ELF-1 (cell line): Measurements from ENCODE around the gene GNPNAT1.
"Not testable (repeated sequence)": the region's sequence is repeated elsewhere in the genome, so short reads cannot be mapped to it uniquely, and the experiment has no call there.

Experiments used
- DNase-seq: peaks from one replicate; pipeline ENCODE4 v3.0.0-alpha.2; 2016; ENCODE audit warnings: low read depth, low spot score

The GNPNAT1 gene

GRCh38 chr14:52790011-52790755, 1.2 kb downstream of the GNPNAT1 start:
- DNase-seq, result peak; percentile 19

- no peak for DNase-seq
Observed at GRCh38 chr14:52789118-52789517, 2.3 kb downstream of the GNPNAT1 start.

GRCh38 chr14:52786887-52787286, 4.5 kb downstream of the GNPNAT1 start:
- DNase-seq, result no peak

- no peak for DNase-seq
Observed at GRCh38 chr14:52783206-52783605, 8.2 kb downstream of the GNPNAT1 start.

GRCh38 chr14:52781629-52782028, 9.8 kb downstream of the GNPNAT1 start:
- DNase-seq, result no peak

GRCh38 chr14:52780893-52781292, 10.5 kb downstream of the GNPNAT1 start:
- no peak for DNase-seq

- no peak for DNase-seq
Observed at GRCh38 chr14:52778702-52779101, 12.7 kb downstream of the GNPNAT1 start.

- DNase-seq, result no peak
Observed at GRCh38 chr14:52776816-52777215, 14.6 kb downstream of the GNPNAT1 start.

- no peak for DNase-seq
Observed at GRCh38 chr14:52769887-52770286, 21.5 kb downstream of the GNPNAT1 start.

GRCh38 chr14:52767058-52767833, 24.2 kb downstream of the GNPNAT1 start:
- DNase-seq, result no peak

GRCh38 chr14:52762923-52763322, 28.5 kb downstream of the GNPNAT1 start:
- not testable (repeated sequence) for DNase-seq

GRCh38 chr14:52759145-52759544, 32.3 kb downstream of the GNPNAT1 start:
- no peak for DNase-seq

GRCh38 chr14:52755607-52756316, 35.6 kb downstream of the GNPNAT1 start:
- DNase-seq, result no peak

- DNase-seq, result no peak
Observed at GRCh38 chr14:52748647-52749292, 42.6 kb downstream of the GNPNAT1 start.

GRCh38 chr14:52741865-52742264, 49.5 kb downstream of the GNPNAT1 start:
- DNase-seq, result no peak

GRCh38 chr14:52740751-52741150, 50.7 kb downstream of the GNPNAT1 start:
- no peak for DNase-seq

- no peak for DNase-seq
Observed at GRCh38 chr14:52738409-52738808, 53.0 kb downstream of the GNPNAT1 start.

- DNase-seq, result peak; percentile 19
Observed at GRCh38 chr14:52735921-52736489, 55.4 kb downstream of the GNPNAT1 start.

GRCh38 chr14:52733824-52734223, 57.6 kb downstream of the GNPNAT1 start:
- DNase-seq, result peak; percentile 30

GRCh38 chr14:52730709-52731111, 60.7 kb downstream of the GNPNAT1 start:
- no peak for DNase-seq

- DNase-seq, result peak; percentile 99
Observed at GRCh38 chr14:52729925-52730708, 61.3 kb downstream of the GNPNAT1 start, which contains the start of gene STYX. Gene STYX (plus strand): TSS chr14:52730166. CDS start chr14:52730475, 309 bp downstream.
